ENCODE results near the gene BLACAT1. TPM values are rescaled to one million over a fixed set of nuclear protein-coding genes. Genes with fewer than 3 reads are reported as not detected.

The BLACAT1 gene
- total RNA-seq, 1 experiment from 2014 or later = 0.34 TPM

GRCh38 chr1:205493241-205494085, 37.6 kb upstream of the BLACAT1 start:
- Histone ChIP-seq H3K27me3 (replicated peaks; ENCODE audit: control insufficient read depth, insufficient read depth, low read length) (no peaks in the 10 kb centered on the region; the same call in 1 of the 2 replicates), H3K4me1 (no peaks in the 10 kb centered on the region), H3K36me3 (ENCODE audit: control insufficient read depth, insufficient read depth, low read length) (no peaks in the 10 kb centered on the region), H3K4me3 (ENCODE audit: low read depth, low read length) (no peak overlapping the region), H3K9me3 (no peaks in the 10 kb centered on the region)
- ChIA-PET CTCF (interaction anchor here (0.8 to 10.2 kb wide), 3 partner anchors 8 to 31 kb away, joined by 4 to 203 read pairs (median 5); no protein-coding TSS in a partner anchor), POLR2A (no interaction called here)
- H3K27ac Mint-ChIP-seq (ENCODE audit: unreplicated experiment) = no peak overlapping the region
- DNase-seq = no peak
- H3K9me3 Mint-ChIP-seq (ENCODE audit: unreplicated experiment) = no peaks in the 10 kb centered on the region
- no peak overlapping the region for H3K4me3 Mint-ChIP-seq (ENCODE audit: unreplicated experiment)
- no peak for TF ChIP-seq CTCF (IDR thresholded peaks at IDR 0.05; ENCODE audit: insufficient read depth in 1 of 2, low read depth in 1 of 2, low read length in 1 of 2, severe bottlenecking in 1 of 2, unreplicated experiment in 1 of 2)
- no peaks in the 10 kb centered on the region for H3K4me1 Mint-ChIP-seq (ENCODE audit: low read depth, unreplicated experiment)
- no peaks in the 10 kb centered on the region for H3K36me3 Mint-ChIP-seq (ENCODE audit: insufficient read depth, unreplicated experiment)
- BruUV-seq (replicated peaks) = no TSS peak
- H3K27me3 Mint-ChIP-seq (ENCODE audit: insufficient read depth, unreplicated experiment) = peaks cover 4% of the 10 kb centered on the region
- intact Hi-C loops (cut with micrococcal nuclease; ENCODE audit: unreplicated experiment) = no loop called here

- Mint-ChIP-seq H3K36me3 (ENCODE audit: insufficient read depth, unreplicated experiment) (no peaks in the 10 kb centered on the region), H3K9me3 (ENCODE audit: unreplicated experiment) (no peaks in the 10 kb centered on the region), H3K27me3 (ENCODE audit: insufficient read depth, unreplicated experiment) (peaks cover 8% of the 10 kb centered on the region), H3K4me1 (ENCODE audit: low read depth, unreplicated experiment) (no peaks in the 10 kb centered on the region), H3K27ac (ENCODE audit: unreplicated experiment) (no peak overlapping the region), H3K4me3 (ENCODE audit: unreplicated experiment) (no peak overlapping the region)
- intact Hi-C loops (cut with micrococcal nuclease; ENCODE audit: unreplicated experiment) = no loop called here
- no TSS peak for BruUV-seq (replicated peaks)
- DNase-seq = no peak
- H3K4me3 ChIP-seq (ENCODE audit: low read depth, low read length) = no peak overlapping the region
- H3K9me3 ChIP-seq = no peaks in the 10 kb centered on the region
- no peaks in the 10 kb centered on the region for H3K36me3 ChIP-seq (ENCODE audit: control insufficient read depth, insufficient read depth, low read length)
- H3K27me3 ChIP-seq (replicated peaks; ENCODE audit: control insufficient read depth, insufficient read depth, low read length) = no peaks in the 10 kb centered on the region; the same call in 1 of the 2 replicates
- no peak for TF ChIP-seq CTCF (IDR thresholded peaks at IDR 0.05; ENCODE audit: insufficient read depth in 1 of 2, low read depth in 1 of 2, low read length in 1 of 2, severe bottlenecking in 1 of 2, unreplicated experiment in 1 of 2)
- no peaks in the 10 kb centered on the region for H3K4me1 ChIP-seq
- CTCF ChIA-PET = interaction anchor here (1.3 to 10.2 kb wide), 2 partner anchors 9 to 31 kb away, joined by 5 to 203 read pairs; no protein-coding TSS in a partner anchor
- POLR2A ChIA-PET = no interaction called here
These were observed 36.9 kb upstream of the BLACAT1 start for GRCh38 chr1:205492774-205493173.

GRCh38 chr1:205492201-205492667, 36.4 kb upstream of the BLACAT1 start:
- H3K9me3 Mint-ChIP-seq (ENCODE audit: unreplicated experiment) = no peaks in the 10 kb centered on the region
- no TSS peak for BruUV-seq (replicated peaks)

More at GRCh38 chr1:205492201-205492667, 36.4 kb upstream of the BLACAT1 start:
- H3K4me3 Mint-ChIP-seq (ENCODE audit: unreplicated experiment) = no peak overlapping the region
- no peak for DNase-seq
- Histone ChIP-seq H3K36me3 (ENCODE audit: control insufficient read depth, insufficient read depth, low read length) (no peaks in the 10 kb centered on the region), H3K4me1 (no peaks in the 10 kb centered on the region), H3K9me3 (no peaks in the 10 kb centered on the region), H3K4me3 (ENCODE audit: low read depth, low read length) (no peak overlapping the region), H3K27me3 (replicated peaks; ENCODE audit: control insufficient read depth, insufficient read depth, low read length) (no peaks in the 10 kb centered on the region; the same call in 1 of the 2 replicates)
- no peaks in the 10 kb centered on the region for H3K4me1 Mint-ChIP-seq (ENCODE audit: low read depth, unreplicated experiment)
- no peak for TF ChIP-seq CTCF (IDR thresholded peaks at IDR 0.05; ENCODE audit: insufficient read depth in 1 of 2, low read depth in 1 of 2, low read length in 1 of 2, severe bottlenecking in 1 of 2, unreplicated experiment in 1 of 2)
- no peaks in the 10 kb centered on the region for H3K36me3 Mint-ChIP-seq (ENCODE audit: insufficient read depth, unreplicated experiment)
- ChIA-PET POLR2A (no interaction called here), CTCF (interaction anchor here (1.3 to 10.2 kb wide), 2 partner anchors 10 to 32 kb away, joined by 5 to 203 read pairs; no protein-coding TSS in a partner anchor)
- no peak overlapping the region for H3K27ac Mint-ChIP-seq (ENCODE audit: unreplicated experiment)
- intact Hi-C loops (cut with micrococcal nuclease; ENCODE audit: unreplicated experiment) = no loop called here
- peaks cover 8% of the 10 kb centered on the region for H3K27me3 Mint-ChIP-seq (ENCODE audit: insufficient read depth, unreplicated experiment)

Measured in Caco-2 (cell line).